T-helper 2 cell treated with Interferon-gamma antibody and Interleukin-4, amounts not matched to agents 100 ng/mL and 5 ng/mL, for 36 hours (primary cell): Measurements from ENCODE around the gene ZNF141. TPM values are rescaled to one million over a fixed set of nuclear protein-coding genes. Genes with fewer than 3 reads are reported as not detected.
"Not testable (repeated sequence)": the region's sequence is repeated elsewhere in the genome, so short reads cannot be mapped to it uniquely, and the experiment has no call there.

ENCODE experiments used
- intact Hi-C: fragments of 100-400 bp; cut with micrococcal nuclease; formaldehyde crosslinking; loops from one replicate; pipeline ENCODE4 v1.15.1; 2023
- total RNA-seq: library from RNA; stranded (reverse); gene quantifications from 2 replicates; pipeline ENCODE4 v1.2.3, GENCODE V29; 2022

Gene ZNF141
- total RNA-seq, 1 donor from 2014 or later: 31.5 TPM

DNA sequence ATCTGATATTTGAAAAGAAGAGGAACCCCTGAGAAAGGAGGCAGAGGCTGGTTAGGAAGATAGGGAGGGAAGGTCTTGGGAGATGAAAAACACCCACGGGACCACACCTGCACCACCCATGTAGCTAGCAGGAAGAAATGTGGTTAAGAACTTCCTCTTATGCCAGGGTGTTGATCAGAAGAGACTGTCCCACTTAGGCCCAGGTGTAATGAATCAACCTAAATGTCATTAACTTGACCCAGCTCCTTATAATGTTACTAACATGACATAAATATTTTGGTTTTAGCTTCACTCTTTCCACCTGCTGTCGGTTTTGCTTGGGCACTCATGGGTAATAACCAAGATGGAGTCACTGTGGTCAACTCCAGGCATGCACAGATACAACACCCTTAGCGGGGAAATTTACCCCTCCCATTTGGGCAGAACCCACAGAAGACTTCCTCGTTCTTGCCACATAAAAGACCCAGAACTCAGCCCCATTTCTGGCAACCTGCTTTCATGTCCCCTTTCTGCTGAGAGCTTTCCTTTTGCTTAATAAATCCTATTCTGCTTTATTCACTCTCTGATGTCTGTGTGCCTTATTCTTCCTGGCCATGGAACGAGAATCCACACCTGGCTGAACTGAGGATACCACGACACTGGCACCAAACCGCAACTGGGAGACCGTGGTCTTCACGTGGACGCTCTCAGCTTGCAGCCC lies 46.8 kb downstream of the ZNF141 start:
- intact Hi-C loops: no loop called here

- intact Hi-C loops: no loop called here
Measured at GRCh38 chr4:385934-386707, 48.5 kb downstream of the ZNF141 start.

DNA sequence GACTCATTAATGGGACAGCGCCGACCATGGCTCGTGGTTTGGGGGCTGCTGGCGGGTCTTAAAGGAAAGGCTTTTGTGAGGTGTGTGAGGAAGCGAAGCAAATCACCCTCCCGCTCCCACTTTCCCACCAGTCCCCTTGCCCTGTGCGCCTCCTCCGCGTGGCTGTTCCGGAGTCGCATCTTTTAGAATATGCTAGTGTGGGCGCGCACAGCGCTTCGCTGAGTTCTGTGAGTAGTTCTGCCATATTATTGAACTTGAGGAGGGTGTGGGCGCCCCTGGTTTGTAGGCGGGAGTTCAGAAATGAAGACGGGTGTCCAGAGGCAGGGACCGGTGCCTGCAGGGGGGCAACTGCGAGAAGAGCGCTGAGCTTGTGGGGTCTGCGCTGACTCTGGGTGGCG lies 49.1 kb downstream of the ZNF141 start:
- intact Hi-C loops: no loop called here

GRCh38 chr4:404006-404405 lies 66.4 kb downstream of the ZNF141 start:
- intact Hi-C loops: no loop called here

GRCh38 chr4:408321-408720 lies 70.7 kb downstream of the ZNF141 start:
- intact Hi-C loops: not testable (repeated sequence)

DNA sequence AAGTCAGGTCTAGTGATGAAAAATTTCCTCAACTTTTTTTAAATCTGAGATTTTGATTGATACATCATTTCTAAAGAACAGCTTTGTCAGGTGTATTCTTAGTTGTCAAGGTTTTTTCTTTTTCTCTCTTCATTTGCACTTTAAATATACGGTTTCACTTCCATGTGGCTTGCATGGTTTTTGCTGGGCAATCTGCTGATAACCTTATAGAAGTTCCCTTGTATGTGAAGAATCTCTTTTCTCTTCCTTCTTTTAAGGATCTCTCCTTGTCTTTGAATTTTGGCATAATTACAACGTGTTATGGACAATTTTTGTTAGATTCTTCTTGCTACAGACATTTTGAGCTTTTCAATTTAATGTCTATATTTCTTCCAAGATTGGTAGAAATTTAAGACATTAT lies 85.0 kb downstream of the ZNF141 start:
- intact Hi-C loops: no loop called here

Other genes starting within 250 kb of the ZNF141 start
- gene ZNF718, start 213.3 kb upstream of the ZNF141 start, total RNA-seq: 12.5 and 13.0 TPM in 2 replicates
- gene ZNF732, start 32.3 kb upstream of the ZNF141 start, total RNA-seq: not detected in 2 replicates
- gene ZNF721, start 161.3 kb downstream of the ZNF141 start, total RNA-seq: 29.8 and 30.6 TPM in 2 replicates
- 58.9 and 62.4 TPM in 2 replicates for gene PIGG, start 161.4 kb downstream of the ZNF141 start, total RNA-seq
- gene TMEM271, start 238.5 kb downstream of the ZNF141 start, total RNA-seq: not detected in 2 replicates